Peyer's patch (tissue), 4 donors: ENCODE results near the gene RD3L.

Experiments
- POLR2A ChIP-seq, 2 donors: fragments of 450-650 bp; IDR thresholded peaks; one replicate each; pipeline ENCODE4 v1.5.1; 2017; ENCODE audit warnings: antibody characterized with exemption in 2 of 2, mild to moderate bottlenecking in 2 of 2, moderate library complexity in 2 of 2
- TF ChIP-seq, protein P1 (sequence below), 6 experiments: fragments of 450-650 bp in 4 of 6; fragments of 200-600 bp in 2 of 6; sonication (generic) in 1 of 6; IDR thresholded peaks; one replicate each; pipeline ENCODE4 v1.5.1; 2017 to 2019; ENCODE audit warnings: antibody characterized with exemption in 6 of 6, mild to moderate bottlenecking in 3 of 6, moderate library complexity in 1 of 6

DNA sequence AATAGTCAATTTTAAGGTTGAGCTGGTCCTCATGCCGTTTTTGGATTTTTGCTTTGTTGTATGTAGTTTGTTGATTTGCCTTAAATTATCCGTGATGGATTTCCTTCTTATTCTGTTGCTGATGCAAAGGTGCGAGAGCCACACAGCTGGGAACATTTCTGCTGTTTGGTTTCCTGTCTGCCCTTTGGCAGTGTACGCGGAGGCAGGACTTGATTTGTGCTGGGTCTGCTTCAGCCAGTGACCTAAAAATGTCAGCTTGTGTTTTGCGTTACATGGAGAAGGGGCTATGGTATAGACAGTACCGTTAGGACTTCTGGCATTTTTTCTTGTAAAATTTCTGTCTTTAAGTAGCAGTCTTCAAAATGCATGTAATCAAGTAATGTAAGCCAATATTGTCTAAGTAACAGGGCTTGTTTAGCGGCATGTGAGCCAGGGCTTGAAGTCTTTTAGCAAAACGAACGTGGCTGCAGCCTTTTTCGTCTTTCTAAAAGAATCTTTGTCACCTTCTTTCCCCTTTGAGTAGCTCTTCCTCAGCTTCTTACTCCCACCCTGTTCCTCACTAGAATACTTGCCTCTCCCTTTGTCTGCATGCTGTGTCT, 18.2 kb upstream of the RD3L start:
- TF ChIP-seq, protein P1, sequence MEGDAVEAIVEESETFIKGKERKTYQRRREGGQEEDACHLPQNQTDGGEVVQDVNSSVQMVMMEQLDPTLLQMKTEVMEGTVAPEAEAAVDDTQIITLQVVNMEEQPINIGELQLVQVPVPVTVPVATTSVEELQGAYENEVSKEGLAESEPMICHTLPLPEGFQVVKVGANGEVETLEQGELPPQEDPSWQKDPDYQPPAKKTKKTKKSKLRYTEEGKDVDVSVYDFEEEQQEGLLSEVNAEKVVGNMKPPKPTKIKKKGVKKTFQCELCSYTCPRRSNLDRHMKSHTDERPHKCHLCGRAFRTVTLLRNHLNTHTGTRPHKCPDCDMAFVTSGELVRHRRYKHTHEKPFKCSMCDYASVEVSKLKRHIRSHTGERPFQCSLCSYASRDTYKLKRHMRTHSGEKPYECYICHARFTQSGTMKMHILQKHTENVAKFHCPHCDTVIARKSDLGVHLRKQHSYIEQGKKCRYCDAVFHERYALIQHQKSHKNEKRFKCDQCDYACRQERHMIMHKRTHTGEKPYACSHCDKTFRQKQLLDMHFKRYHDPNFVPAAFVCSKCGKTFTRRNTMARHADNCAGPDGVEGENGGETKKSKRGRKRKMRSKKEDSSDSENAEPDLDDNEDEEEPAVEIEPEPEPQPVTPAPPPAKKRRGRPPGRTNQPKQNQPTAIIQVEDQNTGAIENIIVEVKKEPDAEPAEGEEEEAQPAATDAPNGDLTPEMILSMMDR (IDR thresholded peaks at IDR 0.05), result no peak
- TF ChIP-seq POLR2A (IDR thresholded peaks at IDR 0.05), result no peak
